Keratinocyte (primary cell): ENCODE data around the gene S100A4. TPM values are rescaled to one million over a fixed set of nuclear protein-coding genes. Genes with fewer than 3 reads are reported as not detected.

Experiments
- DNase-seq: peaks from one replicate; pipeline ENCODE4 v3.0.0-alpha.2; 2011; ENCODE audit warnings: low read depth, missing footprints, low spot score
- FAIRE-seq: peaks from 2 replicates; lab custom pipeline; 2011; peaks lifted over from hg19 to GRCh38; lab: Jason Lieb, UNC
- H2AFZ ChIP-seq: 2 replicates; pipeline ENCODE4 v1.6.0; 2012; ENCODE audit warnings: low read length, control low read depth, inconsistent platforms; ENCODE audit not compliant: control insufficient read depth
- H3K27ac ChIP-seq: 2 replicates; pipeline ENCODE4 v1.5.1; 2011; ENCODE audit warnings: low read length; ENCODE audit not compliant: control insufficient read depth, insufficient read depth
- H3K27me3 ChIP-seq: 3 replicates; pipeline ENCODE4 v1.6.0; 2011; ENCODE audit warnings: low read length; ENCODE audit not compliant: control insufficient read depth, insufficient read depth; ENCODE audit errors: extremely low read depth
- H3K36me3 ChIP-seq, 2 experiments: 2 replicates in 1 of 2; 3 replicates in 1 of 2; pipeline ENCODE4 v1.5.1; 2011; ENCODE audit warnings: low read length in 2 of 2, mild to moderate bottlenecking in 1 of 2; ENCODE audit not compliant: control insufficient read depth in 2 of 2, insufficient read depth in 2 of 2; ENCODE audit errors: extremely low read depth in 1 of 2
- H3K4me1 ChIP-seq: 3 replicates; pipeline ENCODE4 v1.5.1; 2011; ENCODE audit warnings: low read length; ENCODE audit not compliant: control insufficient read depth, insufficient read depth; ENCODE audit errors: extremely low read depth
- H3K4me2 ChIP-seq: 3 replicates; pipeline ENCODE4 v1.6.0; 2011; ENCODE audit warnings: low read depth, low read length; ENCODE audit not compliant: control insufficient read depth, insufficient read depth; ENCODE audit errors: extremely low read depth
- H3K4me3 ChIP-seq, 3 experiments: fragments of 200-600 bp in 1 of 3; sonication (generic) in 1 of 3; 2 replicates in 2 of 3; 3 replicates in 1 of 3; pipeline ENCODE4 v1.5.1; 2011 to 2016; ENCODE audit warnings: low read length in 3 of 3, mild to moderate bottlenecking in 3 of 3, control low read depth in 2 of 3, inconsistent platforms in 1 of 3, low read depth in 1 of 3, mixed read lengths in 1 of 3, mixed run types in 1 of 3, moderate library complexity in 1 of 3; ENCODE audit not compliant: control insufficient read depth in 2 of 3, insufficient read depth in 2 of 3; ENCODE audit errors: extremely low read depth in 1 of 3
- H3K79me2 ChIP-seq: 2 replicates; pipeline ENCODE4 v1.6.0; 2012; ENCODE audit warnings: low read length; ENCODE audit not compliant: control insufficient read depth, insufficient read depth
- H3K9ac ChIP-seq: 3 replicates; pipeline ENCODE4 v1.6.0; 2011; ENCODE audit warnings: low read length; ENCODE audit not compliant: control insufficient read depth, insufficient read depth; ENCODE audit errors: extremely low read depth
- H3K9me1 ChIP-seq: 3 replicates; pipeline ENCODE4 v1.6.0; 2011; ENCODE audit warnings: low read length; ENCODE audit not compliant: control insufficient read depth, insufficient read depth; ENCODE audit errors: extremely low read depth
- H3K9me3 ChIP-seq: 2 replicates; pipeline ENCODE4 v1.5.1; 2012; ENCODE audit warnings: low read depth, low read length; ENCODE audit not compliant: control insufficient read depth
- H4K20me1 ChIP-seq: 3 replicates; pipeline ENCODE4 v1.6.0; 2011; ENCODE audit warnings: low read length; ENCODE audit not compliant: control insufficient read depth, insufficient read depth; ENCODE audit errors: extremely low read depth
- EZH2 ChIP-seq: IDR thresholded peaks from one replicate; pipeline ENCODE4 v1.6.1; 2012; ENCODE audit warnings: inconsistent platforms, mild to moderate bottlenecking, low read length, moderate library complexity
- dilution Hi-C: fragments of 300-500 bp; cut with MboI; formaldehyde crosslinking; loops from one replicate; pipeline ENCODE4 v1.7.0; 2020; ENCODE audit warnings: low sequenced_read_pairs; ENCODE audit not compliant: extremely low pct_ligation_motif_present
- polyA plus RNA-seq, 5 experiments: library from polyadenylated mRNA; depleted of rRNA in 3 of 5; stranded (reverse) in 3 of 5; stranded (forward) in 1 of 5; unstranded in 1 of 5; fragments of >200 nt; gene quantifications; 1 replicate in 1 of 5; 2 replicates in 3 of 5; 3 replicates in 1 of 5; pipeline versions ENCODE4 v1.2.1 to v1.2.3, GENCODE V29; 2011 to 2012; ENCODE audit warnings: missing spikeins in 2 of 5, low read depth in 1 of 5, low replicate concordance in 1 of 5
- TF ChIP-seq, protein P1 (sequence below), 3 experiments: IDR thresholded peaks in 1 of 3; conservative IDR thresholded peaks in 1 of 3; optimal IDR thresholded peaks in 1 of 3; 2 replicates in 2 of 3; 3 replicates in 1 of 3; pipeline versions ENCODE3 to v1.5.1; 2011; ENCODE audit warnings: low read length in 3 of 3, mild to moderate bottlenecking in 3 of 3, moderate library complexity in 2 of 3, control low read depth in 1 of 3, inconsistent platforms in 1 of 3; ENCODE audit not compliant: insufficient read depth in 2 of 3; ENCODE audit errors: extremely low read depth in 1 of 3

S100A4 gene
- polyA plus RNA-seq, 1 donor (not counting 4 experiments of a cell fraction or from before 2014, with no cell fraction given), result 21.4 TPM

DNA sequence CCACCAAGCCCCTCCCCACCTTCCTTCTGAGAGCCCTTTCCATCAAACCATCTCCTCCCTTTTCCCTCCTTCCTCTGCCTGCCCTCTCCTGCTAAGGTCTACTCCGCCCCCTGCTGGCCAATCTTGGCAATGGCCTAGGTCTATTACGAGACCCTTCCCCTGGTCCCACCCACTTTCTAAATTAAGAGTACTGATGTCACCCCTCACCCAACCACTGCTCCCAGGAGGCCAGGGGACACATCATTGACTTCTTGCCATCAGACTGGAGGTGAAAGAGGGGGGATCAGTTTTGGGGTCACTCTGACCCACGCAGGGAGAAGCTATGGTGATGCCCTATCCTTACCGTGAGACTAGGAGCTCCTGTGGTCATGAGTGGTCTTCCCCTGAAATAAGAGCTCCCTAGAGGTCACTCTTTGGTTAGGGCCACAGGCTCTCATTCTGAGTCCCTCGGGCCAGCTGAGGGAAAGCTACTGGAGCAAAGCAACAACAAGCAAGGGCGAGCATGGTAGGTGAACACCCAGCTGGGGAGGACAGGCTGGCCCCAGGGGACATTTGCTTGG, 50.5 kb downstream of the S100A4 start:
- Histone ChIP-seq H3K4me1 (peaks cover 29% of the 10 kb centered on the region), H3K27me3 (no peaks in the 10 kb centered on the region), H3K9me1 (no peaks in the 10 kb centered on the region), H3K4me2 (no peak overlapping the region), H3K9me3 (no peaks in the 10 kb centered on the region), H3K36me3 (no peaks in the 10 kb centered on the region), H2AFZ (no peak overlapping the region), H3K4me3 (no peak overlapping the region), H3K79me2 (no peaks in the 10 kb centered on the region), H4K20me1 (no peaks in the 10 kb centered on the region), H3K9ac (no peak overlapping the region), H3K27ac (no peak overlapping the region)
- no peak for FAIRE-seq
- TF ChIP-seq, protein P1, sequence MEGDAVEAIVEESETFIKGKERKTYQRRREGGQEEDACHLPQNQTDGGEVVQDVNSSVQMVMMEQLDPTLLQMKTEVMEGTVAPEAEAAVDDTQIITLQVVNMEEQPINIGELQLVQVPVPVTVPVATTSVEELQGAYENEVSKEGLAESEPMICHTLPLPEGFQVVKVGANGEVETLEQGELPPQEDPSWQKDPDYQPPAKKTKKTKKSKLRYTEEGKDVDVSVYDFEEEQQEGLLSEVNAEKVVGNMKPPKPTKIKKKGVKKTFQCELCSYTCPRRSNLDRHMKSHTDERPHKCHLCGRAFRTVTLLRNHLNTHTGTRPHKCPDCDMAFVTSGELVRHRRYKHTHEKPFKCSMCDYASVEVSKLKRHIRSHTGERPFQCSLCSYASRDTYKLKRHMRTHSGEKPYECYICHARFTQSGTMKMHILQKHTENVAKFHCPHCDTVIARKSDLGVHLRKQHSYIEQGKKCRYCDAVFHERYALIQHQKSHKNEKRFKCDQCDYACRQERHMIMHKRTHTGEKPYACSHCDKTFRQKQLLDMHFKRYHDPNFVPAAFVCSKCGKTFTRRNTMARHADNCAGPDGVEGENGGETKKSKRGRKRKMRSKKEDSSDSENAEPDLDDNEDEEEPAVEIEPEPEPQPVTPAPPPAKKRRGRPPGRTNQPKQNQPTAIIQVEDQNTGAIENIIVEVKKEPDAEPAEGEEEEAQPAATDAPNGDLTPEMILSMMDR (optimal IDR thresholded peaks at IDR 0.05 in 1 of 3, IDR thresholded peaks at IDR 0.05 in 1 of 3, conservative IDR thresholded peaks at IDR 0.05 in 1 of 3; ENCODE audit: extremely low read depth in 1 of 3, insufficient read depth in 2 of 3, low read length in 3 of 3), result peak; percentile 93 to 94 (median 94)
- no peak for TF ChIP-seq EZH2
- DNase-seq, result no peak
- dilution Hi-C loops, result no loop called here

Other genes with a start within 250 kb of the S100A4 start
- 0.93 to 1.9 TPM (median 1.0 TPM) in 3 replicates for gene PGLYRP3, start 232.9 kb downstream of the S100A4 start, polyA plus RNA-seq
- 2.4 to 21.6 TPM (median 3.8 TPM) in 3 replicates for gene PGLYRP4, start 197.0 kb downstream of the S100A4 start, polyA plus RNA-seq
- 238 to 1,827 TPM (median 297 TPM) in 3 replicates for gene S100A9, start 188.0 kb downstream of the S100A4 start, polyA plus RNA-seq
- 0.65 to 6.3 TPM (median 1.5 TPM) in 3 replicates for gene S100A12, start 170.2 kb downstream of the S100A4 start, polyA plus RNA-seq
- gene S100A8, start 154.7 kb downstream of the S100A4 start, polyA plus RNA-seq, result 99.7 to 1,918 TPM (median 403 TPM) in 3 replicates
- gene S100A7A, start 129.3 kb downstream of the S100A4 start, polyA plus RNA-seq, result 0.01 TPM in 1 of 3 replicates, not detected in the others
- gene S100A7, start 85.2 kb downstream of the S100A4 start, polyA plus RNA-seq, result 13.1 to 31.2 TPM (median 16.0 TPM) in 3 replicates
- gene S100A6, start 9.8 kb downstream of the S100A4 start, polyA plus RNA-seq, result 1,608 to 5,801 TPM (median 2,598 TPM) in 3 replicates
- 0.20 to 0.76 TPM (median 0.24 TPM) in 3 replicates for gene S100A5, start 4.9 kb downstream of the S100A4 start, polyA plus RNA-seq
- gene S100A3, start 3.5 kb upstream of the S100A4 start, polyA plus RNA-seq, result 12.6 to 24.0 TPM (median 15.1 TPM) in 3 replicates
- 10,013 to 12,757 TPM (median 12,412 TPM) in 3 replicates for gene S100A2, start 20.0 kb upstream of the S100A4 start, polyA plus RNA-seq
- 1,620 to 2,357 TPM (median 2,299 TPM) in 3 replicates for gene S100A16, start 67.3 kb upstream of the S100A4 start, polyA plus RNA-seq
- gene S100A14, start 70.5 kb upstream of the S100A4 start, polyA plus RNA-seq, result 1,249 to 1,646 TPM (median 1,394 TPM) in 3 replicates
- gene S100A13, start 81.7 kb upstream of the S100A4 start, polyA plus RNA-seq, result 215 to 276 TPM (median 228 TPM) in 3 replicates
- gene S100A1, start 82.6 kb upstream of the S100A4 start, polyA plus RNA-seq, result 0.12 to 0.15 TPM in 2 of 3 replicates, not detected in the other
- 46.7 to 68.6 TPM (median 56.0 TPM) in 3 replicates for gene CHTOP, start 88.3 kb upstream of the S100A4 start, polyA plus RNA-seq
- gene SNAPIN, start 112.9 kb upstream of the S100A4 start, polyA plus RNA-seq, result 48.6 to 52.1 TPM (median 49.4 TPM) in 3 replicates
- gene ILF2, start 125.2 kb upstream of the S100A4 start, polyA plus RNA-seq, result 185 to 256 TPM (median 232 TPM) in 3 replicates
- gene NPR1, start 132.9 kb upstream of the S100A4 start, polyA plus RNA-seq, result not detected in 3 replicates
- gene INTS3, start 182.2 kb upstream of the S100A4 start, polyA plus RNA-seq, result 24.6 to 34.5 TPM (median 26.0 TPM) in 3 replicates
- 7.4 to 9.6 TPM (median 8.2 TPM) in 3 replicates for gene SLC27A3, start 229.6 kb upstream of the S100A4 start, polyA plus RNA-seq